ENCODE results near the gene HYLS1. TPM values are rescaled to one million over a fixed set of nuclear protein-coding genes. Genes with fewer than 3 reads are reported as not detected.

HYLS1 gene
- total RNA-seq, 2 experiments from 2014 or later, result 1.2 to 1.3 TPM

DNA sequence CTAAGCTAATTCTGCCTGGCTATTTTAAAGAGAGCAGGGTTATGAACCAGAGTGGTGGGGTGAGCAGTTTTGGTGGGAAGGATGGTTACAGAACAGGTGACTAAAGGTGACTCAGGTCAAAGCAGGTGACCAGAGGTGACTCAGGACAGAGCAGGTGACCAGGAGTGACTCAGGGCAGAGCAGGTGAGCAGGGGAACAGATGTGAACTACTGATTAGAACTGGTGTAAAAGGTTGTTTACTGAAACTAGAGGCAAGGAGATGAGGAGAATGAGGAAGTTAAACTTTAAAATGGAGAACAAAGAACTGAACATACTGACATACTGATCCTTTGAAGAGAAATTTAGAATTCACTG is 15.4 kb upstream of the HYLS1 start:
- Mint-ChIP-seq H3K9me3 (no peaks in the 10 kb centered on the region), H3K4me1 (ENCODE audit: low read depth) (no peaks in the 10 kb centered on the region), H3K27ac (no peak overlapping the region), H3K27me3 (peaks cover 10% of the 10 kb centered on the region), H3K36me3 (ENCODE audit: low read depth) (no peaks in the 10 kb centered on the region), H3K4me3 (no peak overlapping the region)
- Histone ChIP-seq H3K27me3 (ENCODE audit: control insufficient read depth in 1 of 2, insufficient read depth in 2 of 2, low read length in 2 of 2) (no peaks in the 10 kb centered on the region), H3K27ac (ENCODE audit: low read depth in 1 of 2, low read length in 2 of 2) (no peak overlapping the region), H3K9me3 (ENCODE audit: control insufficient read depth in 1 of 2, insufficient read depth in 1 of 2, low read length in 2 of 2) (peaks cover 4 to 5% of the 10 kb centered on the region in 2 experiments), H3K4me1 (ENCODE audit: insufficient read depth, low read length) (no peaks in the 10 kb centered on the region), H3K4me3 (ENCODE audit: low read length) (no peak overlapping the region), H3K36me3 (ENCODE audit: insufficient read depth, low read length) (no peaks in the 10 kb centered on the region)
- ATAC-seq (ENCODE audit: poor library complexity) (no peak), DNase-seq (no peak)
- ChIA-PET POLR2A (no interaction called here), CTCF (no interaction called here)
- TF ChIP-seq, protein P1, sequence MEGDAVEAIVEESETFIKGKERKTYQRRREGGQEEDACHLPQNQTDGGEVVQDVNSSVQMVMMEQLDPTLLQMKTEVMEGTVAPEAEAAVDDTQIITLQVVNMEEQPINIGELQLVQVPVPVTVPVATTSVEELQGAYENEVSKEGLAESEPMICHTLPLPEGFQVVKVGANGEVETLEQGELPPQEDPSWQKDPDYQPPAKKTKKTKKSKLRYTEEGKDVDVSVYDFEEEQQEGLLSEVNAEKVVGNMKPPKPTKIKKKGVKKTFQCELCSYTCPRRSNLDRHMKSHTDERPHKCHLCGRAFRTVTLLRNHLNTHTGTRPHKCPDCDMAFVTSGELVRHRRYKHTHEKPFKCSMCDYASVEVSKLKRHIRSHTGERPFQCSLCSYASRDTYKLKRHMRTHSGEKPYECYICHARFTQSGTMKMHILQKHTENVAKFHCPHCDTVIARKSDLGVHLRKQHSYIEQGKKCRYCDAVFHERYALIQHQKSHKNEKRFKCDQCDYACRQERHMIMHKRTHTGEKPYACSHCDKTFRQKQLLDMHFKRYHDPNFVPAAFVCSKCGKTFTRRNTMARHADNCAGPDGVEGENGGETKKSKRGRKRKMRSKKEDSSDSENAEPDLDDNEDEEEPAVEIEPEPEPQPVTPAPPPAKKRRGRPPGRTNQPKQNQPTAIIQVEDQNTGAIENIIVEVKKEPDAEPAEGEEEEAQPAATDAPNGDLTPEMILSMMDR (IDR thresholded peaks at IDR 0.05), result no peak
- intact Hi-C loops (cut with DNase I, micrococcal nuclease), result loop anchor here (5.0 to 10.0 kb wide), 6 partner anchors 145 to 910 kb away; partner anchors contain the start of genes CHEK1 (in 1 of the 2) and EI24 (in 1 of the 2)

DNA sequence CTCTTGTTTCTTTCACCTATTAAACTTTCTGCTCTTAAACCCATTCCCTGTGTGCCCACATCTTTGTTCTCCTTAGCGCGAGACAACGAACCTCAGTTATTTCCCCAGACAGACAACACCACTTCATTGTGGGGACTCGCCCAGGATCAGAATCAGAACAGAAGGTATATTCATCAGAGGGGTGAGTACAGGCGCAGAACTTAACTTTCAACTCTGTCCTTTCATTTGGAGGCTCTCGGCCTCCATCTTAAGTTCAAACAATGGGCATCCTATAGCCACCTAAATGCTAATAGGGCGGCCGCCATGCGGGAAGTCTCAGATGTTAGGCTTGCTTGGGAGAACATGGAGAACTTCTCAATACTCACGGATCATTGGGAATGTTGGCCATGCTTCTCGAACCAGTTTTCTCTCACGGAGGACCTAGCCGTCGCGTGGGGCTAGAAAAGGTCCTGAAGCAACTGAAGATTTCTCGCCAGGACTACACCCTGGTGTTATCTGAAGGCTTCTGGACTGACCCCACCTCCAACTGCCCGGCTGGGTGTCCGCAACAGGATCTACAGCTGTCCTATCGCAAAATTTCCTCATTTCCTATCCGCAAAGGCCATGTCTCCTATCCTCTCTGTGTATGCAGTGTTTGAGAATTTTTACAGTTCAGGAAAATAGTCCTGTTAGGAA is 13.4 kb upstream of the HYLS1 start:
- no peak overlapping the region for H3K27ac Mint-ChIP-seq
- TF ChIP-seq, protein P1 (IDR thresholded peaks at IDR 0.05), result no peak
- no peaks in the 10 kb centered on the region for H3K9me3 Mint-ChIP-seq
- no peaks in the 10 kb centered on the region for H3K36me3 Mint-ChIP-seq (ENCODE audit: low read depth)
- Histone ChIP-seq H3K4me1 (ENCODE audit: insufficient read depth, low read length) (no peaks in the 10 kb centered on the region), H3K27me3 (ENCODE audit: control insufficient read depth in 1 of 2, insufficient read depth in 2 of 2, low read length in 2 of 2) (no peaks in the 10 kb centered on the region), H3K9me3 (ENCODE audit: control insufficient read depth in 1 of 2, insufficient read depth in 1 of 2, low read length in 2 of 2) (peaks cover 4 to 5% of the 10 kb centered on the region in 2 experiments), H3K4me3 (ENCODE audit: low read length) (no peak overlapping the region), H3K27ac (ENCODE audit: low read depth in 1 of 2, low read length in 2 of 2) (no peak overlapping the region), H3K36me3 (ENCODE audit: insufficient read depth, low read length) (no peaks in the 10 kb centered on the region)
- ChIA-PET POLR2A (no interaction called here), CTCF (no interaction called here)
- no peaks in the 10 kb centered on the region for H3K4me1 Mint-ChIP-seq (ENCODE audit: low read depth)
- ATAC-seq (ENCODE audit: poor library complexity), result no peak
- intact Hi-C loops (cut with DNase I, micrococcal nuclease), result loop anchor here (2.0 to 10.0 kb wide), 7 partner anchors 147 to 912 kb away; partner anchors contain the start of genes CHEK1 (in 1 of the 2) and EI24 (in 1 of the 2)
- no peak for DNase-seq
- H3K27me3 Mint-ChIP-seq, result peaks cover 10% of the 10 kb centered on the region
- no peak overlapping the region for H3K4me3 Mint-ChIP-seq

- Mint-ChIP-seq H3K27ac (no peak overlapping the region), H3K4me3 (no peak overlapping the region), H3K27me3 (peaks cover 10% of the 10 kb centered on the region), H3K36me3 (ENCODE audit: low read depth) (no peaks in the 10 kb centered on the region), H3K9me3 (no peaks in the 10 kb centered on the region), H3K4me1 (ENCODE audit: low read depth) (no peaks in the 10 kb centered on the region)
- POLR2A ChIA-PET, result no interaction called here
- Histone ChIP-seq H3K27me3 (ENCODE audit: control insufficient read depth in 1 of 2, insufficient read depth in 2 of 2, low read length in 2 of 2) (no peaks in the 10 kb centered on the region), H3K27ac (ENCODE audit: low read depth in 1 of 2, low read length in 2 of 2) (no peak overlapping the region), H3K4me1 (ENCODE audit: insufficient read depth, low read length) (no peaks in the 10 kb centered on the region), H3K4me3 (ENCODE audit: low read length) (no peak overlapping the region), H3K36me3 (ENCODE audit: insufficient read depth, low read length) (no peaks in the 10 kb centered on the region), H3K9me3 (ENCODE audit: control insufficient read depth in 1 of 2, insufficient read depth in 1 of 2, low read length in 2 of 2) (peaks cover 4 to 5% of the 10 kb centered on the region in 2 experiments)
- TF ChIP-seq, protein P1 (IDR thresholded peaks at IDR 0.05), result peak; percentile 76
- intact Hi-C loops (cut with DNase I, micrococcal nuclease), result loop anchor here (2.0 to 10.0 kb wide), 7 partner anchors 147 to 912 kb away; partner anchors contain the start of genes CHEK1 (in 1 of the 2) and EI24 (in 1 of the 2)
- peak; percentile 44 for ATAC-seq (ENCODE audit: poor library complexity)
- CTCF ChIA-PET, result interaction anchor here (0.6 kb wide), 1 partner anchor 29 kb away, joined by 4 read pairs; the partner anchor contains the start of gene PUS3
- DNase-seq, result peak in 9 of 14 experiments; percentile 7 to 70 (median 32)
Observed at GRCh38 chr11:125874556-125875124, 12.8 kb upstream of the HYLS1 start.

Measured in CD4-positive, alpha-beta T cell (primary cell).